B cell (primary cell): ENCODE measurements around the gene RELCH. TPM values are rescaled to one million over a fixed set of nuclear protein-coding genes. Genes with fewer than 3 reads are reported as not detected.

Experiments used
- ATAC-seq: fragments of 200-7000 bp; cut with Tn5 transposase; one replicate; pipeline ENCODE4 v1.10.0; 2021; ENCODE audit warnings: low read depth, mild to moderate bottlenecking, moderate number of reproducible peaks, moderate library complexity
- CTCF ChIA-PET: fragments of 350-600 bp; sonication (Branson Sonifier 250); formaldehyde crosslinking; loops from one replicate; lab custom pipeline; 2021; ENCODE audit warnings: antibody characterized with exemption, inconsistent platforms; lab: Charles Lee
- POLR2A ChIA-PET: fragments of 350-600 bp; sonication (Branson Sonifier 250); formaldehyde crosslinking; loops from one replicate; lab custom pipeline; 2021; ENCODE audit warnings: antibody characterized with exemption; lab: Charles Lee
- DNase-seq: peaks from one replicate; pipeline ENCODE4 v3.0.0; 2013
- H2AFZ ChIP-seq: 2 replicates; pipeline ENCODE4 v1.6.1; 2012; ENCODE audit warnings: mild to moderate bottlenecking, low read depth, low read length; ENCODE audit not compliant: insufficient read depth, poor library complexity, severe bottlenecking
- H3K27ac ChIP-seq, 2 donors: 1 replicate in 1 of 2; 2 replicates in 1 of 2; pipeline ENCODE4 v1.5.1; 2012 to 2013; ENCODE audit warnings: low read length in 2 of 2, mild to moderate bottlenecking in 2 of 2, moderate library complexity in 1 of 2
- H3K27me3 ChIP-seq, 4 experiments: fragments of 200-600 bp in 1 of 4; sonication (generic) in 1 of 4; replicated peaks in 1 of 4; 1 replicate in 2 of 4; 2 replicates in 2 of 4; pipeline versions ENCODE4 v1.6.1 to v1.7.0; 2013 to 2016; ENCODE audit warnings: low read length in 3 of 4, mild to moderate bottlenecking in 2 of 4, mixed read lengths in 1 of 4, moderate library complexity in 1 of 4; ENCODE audit not compliant: insufficient read depth in 4 of 4, control insufficient read depth in 3 of 4; ENCODE audit errors: control extremely low read depth in 1 of 4
- H3K36me3 ChIP-seq, 2 experiments: replicated peaks in 1 of 2; 1 replicate in 1 of 2; 2 replicates in 1 of 2; pipeline versions ENCODE4 v1.6.1 to v1.7.1; 2013; ENCODE audit warnings: low read length in 1 of 2; ENCODE audit not compliant: insufficient read depth in 2 of 2, control insufficient read depth in 1 of 2; ENCODE audit errors: control extremely low read depth in 1 of 2, extremely low read depth in 1 of 2
- H3K4me1 ChIP-seq, 2 donors: fragments of 200-600 bp in 1 of 2; sonication (generic) in 1 of 2; 1 replicate in 1 of 2; 2 replicates in 1 of 2; pipeline versions ENCODE4 v1.5.1 to v1.6.1; 2013 to 2017; ENCODE audit warnings: low read length in 2 of 2; ENCODE audit not compliant: control insufficient read depth in 2 of 2, insufficient read depth in 2 of 2
- H3K4me2 ChIP-seq: replicated peaks from 2 replicates; pipeline ENCODE3; 2012; ENCODE audit warnings: mild to moderate bottlenecking, low read depth, low read length; ENCODE audit not compliant: poor library complexity, severe bottlenecking
- H3K4me3 ChIP-seq, 5 experiments: fragments of 200-600 bp in 1 of 5; sonication (generic) in 1 of 5; 1 replicate in 3 of 5; 2 replicates in 2 of 5; pipeline versions ENCODE4 v1.5.1 to v1.7.0; 2011 to 2016; ENCODE audit warnings: low read length in 4 of 5, mild to moderate bottlenecking in 4 of 5, low read depth in 2 of 5, control low read depth in 1 of 5, moderate library complexity in 1 of 5; ENCODE audit not compliant: insufficient read depth in 1 of 5; ENCODE audit errors: control extremely low read depth in 1 of 5, extremely low read depth in 1 of 5
- H3K79me2 ChIP-seq: fragments of 200-600 bp; sonication (generic); one replicate; pipeline ENCODE4 v1.6.0; 2016; ENCODE audit warnings: low read length; ENCODE audit not compliant: control insufficient read depth, insufficient read depth
- H3K9ac ChIP-seq: fragments of 200-600 bp; sonication (generic); 2 replicates; pipeline ENCODE4 v1.6.1; 2017; ENCODE audit warnings: mild to moderate bottlenecking, low read length, moderate library complexity
- H3K9me3 ChIP-seq, 3 donors: one replicate each; pipeline versions ENCODE4 v1.6.1 to v1.7.1; 2013; ENCODE audit warnings: low read length in 2 of 3; ENCODE audit not compliant: control insufficient read depth in 2 of 3, insufficient read depth in 1 of 3; ENCODE audit errors: control extremely low read depth in 1 of 3
- H4K20me1 ChIP-seq: 2 replicates; pipeline ENCODE4 v1.6.0; 2012; ENCODE audit warnings: mild to moderate bottlenecking, low read length; ENCODE audit not compliant: insufficient read depth, control insufficient read depth, poor library complexity, severe bottlenecking
- H3K27ac Mint-ChIP-seq: one replicate; pipeline ENCODE4 v1.8.0; 2021; ENCODE audit warnings: mixed read lengths
- H3K27me3 Mint-ChIP-seq: one replicate; pipeline ENCODE4 v1.8.0; 2021; ENCODE audit warnings: mixed read lengths
- H3K4me1 Mint-ChIP-seq: one replicate; pipeline ENCODE4 v1.8.0; 2021; ENCODE audit warnings: mixed read lengths
- H3K4me3 Mint-ChIP-seq: one replicate; pipeline ENCODE4 v1.8.0; 2021; ENCODE audit warnings: mixed read lengths
- H3K9me3 Mint-ChIP-seq: one replicate; pipeline ENCODE4 v1.8.0; 2022; ENCODE audit warnings: mixed read lengths; ENCODE audit not compliant: insufficient read depth
- CTCF ChIP-seq: fragments of 200-600 bp; IDR thresholded peaks from one replicate; pipeline ENCODE4 v1.8.0; 2022; ENCODE audit warnings: antibody characterized with exemption, mild to moderate bottlenecking
- EZH2 ChIP-seq: IDR thresholded peaks from 2 replicates; pipeline ENCODE4 v1.6.1; 2012; ENCODE audit warnings: borderline replicate concordance, low read depth, mild to moderate bottlenecking, moderate library complexity, low read length; ENCODE audit not compliant: insufficient read depth, poor library complexity, severe bottlenecking
- WGBS: methylation state at CpG from one replicate; pipeline ENCODE4 v1.1.5; 2013; ENCODE audit warnings: missing lambda C conversion rate; ENCODE audit not compliant: insufficient coverage; 5-methylcytosine and 5-hydroxymethylcytosine counted together
- intact Hi-C: fragments of 100-400 bp; cut with micrococcal nuclease; formaldehyde crosslinking; loops from one replicate; pipeline ENCODE4 v1.10.0; 2022
- polyA plus RNA-seq: library from polyadenylated mRNA; depleted of rRNA; stranded (reverse); fragments of >200 nt; gene quantifications from 2 replicates; pipeline ENCODE4 v1.2.3, GENCODE V29; 2012
- total RNA-seq, 2 donors: library from RNA; stranded (reverse); fragments of 120-200 nt in 1 of 2; gene quantifications; 1 replicate in 1 of 2; 2 replicates in 1 of 2; pipeline versions ENCODE4 v1.2.3 to v1.2.4, GENCODE V29; 2013 to 2022

The RELCH gene
- total and polyA plus RNA-seq, 2 donors (not counting 1 experiment from before 2014, with no cell fraction given): 17.6 to 77.9 TPM

GRCh38 chr18:62144338-62144737, 42.7 kb upstream of the RELCH start:
- H3K36me3 ChIP-seq: peaks cover 7 to 14% of the 10 kb centered on the region in 2 experiments
- intact Hi-C loops: no loop called here
- no peak overlapping the region for H3K9ac ChIP-seq
- CTCF ChIA-PET: interaction anchor here (0.6 to 1.3 kb wide), 3 partner anchors 12 to 105 kb away, joined by 3 to 4 read pairs (median 3); no protein-coding TSS in a partner anchor
- DNase-seq (no peak), ATAC-seq (no peak)
- Mint-ChIP-seq H3K4me3 (no peak overlapping the region), H3K4me1 (no peaks in the 10 kb centered on the region), H3K27me3 (no peaks in the 10 kb centered on the region), H3K27ac (no peak overlapping the region), H3K9me3 (no peaks in the 10 kb centered on the region)
- no peaks in the 10 kb centered on the region for H3K9me3 ChIP-seq
- no peak overlapping the region for H3K27ac ChIP-seq
- H3K79me2 ChIP-seq: no peaks in the 10 kb centered on the region
- no peak overlapping the region for H3K4me3 ChIP-seq
- H2AFZ ChIP-seq: no peak overlapping the region
- POLR2A ChIA-PET: no interaction called here
- H3K4me2 ChIP-seq: no peak overlapping the region
- no peaks in the 10 kb centered on the region for H3K27me3 ChIP-seq
- WGBS: 92% methylated on average over 2 of the region's 2 CpGs
- H4K20me1 ChIP-seq: no peaks in the 10 kb centered on the region
- H3K4me1 ChIP-seq: no peaks in the 10 kb centered on the region
- TF ChIP-seq EZH2: no peak
- no peak for TF ChIP-seq CTCF

DNA sequence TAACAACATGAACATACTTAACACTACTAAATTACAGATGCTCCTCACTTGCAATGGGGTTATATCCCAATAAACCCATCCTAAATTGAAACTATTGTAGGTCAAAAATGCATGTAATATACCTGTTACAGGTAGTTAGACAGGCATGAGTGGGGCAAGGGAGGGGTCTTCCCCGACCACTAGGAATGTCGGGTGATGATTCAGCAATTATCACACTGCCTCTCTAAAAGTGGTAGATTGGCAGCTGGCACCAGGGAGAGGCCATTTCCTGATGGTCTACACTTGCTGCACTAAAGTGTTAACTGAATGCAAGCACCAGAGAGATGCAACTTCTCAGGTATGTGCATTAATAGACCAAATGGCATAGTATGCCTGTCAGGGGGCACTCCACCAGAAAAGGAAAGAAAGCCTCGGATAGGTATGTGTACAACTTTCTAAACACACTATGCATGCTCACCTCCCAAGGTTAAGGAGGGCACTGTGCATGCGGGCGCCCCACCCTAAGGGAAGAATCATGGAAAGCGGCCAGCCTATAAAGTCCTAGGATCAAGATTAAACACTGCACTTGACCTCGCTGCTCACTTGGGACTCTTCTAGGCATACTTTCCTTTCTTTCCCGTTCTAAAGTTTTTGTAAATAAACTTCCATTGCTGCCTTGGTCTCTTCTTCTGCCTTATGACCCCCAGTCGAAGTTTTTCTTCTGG, 35.8 kb upstream of the RELCH start:
- TF ChIP-seq EZH2: no peak
- TF ChIP-seq CTCF: no peak
- ATAC-seq: no peak

More for the DNA sequence above, 35.8 kb upstream of the RELCH start:
- Mint-ChIP-seq H3K27ac (no peak overlapping the region), H3K27me3 (no peaks in the 10 kb centered on the region), H3K4me1 (no peaks in the 10 kb centered on the region), H3K4me3 (no peak overlapping the region), H3K9me3 (no peaks in the 10 kb centered on the region)
- intact Hi-C loops: no loop called here
- Histone ChIP-seq H3K36me3 (peaks cover 2 to 9% of the 10 kb centered on the region in 2 experiments), H3K27me3 (no peaks in the 10 kb centered on the region), H4K20me1 (no peaks in the 10 kb centered on the region), H2AFZ (no peak overlapping the region), H3K9me3 (no peaks in the 10 kb centered on the region), H3K4me3 (no peak overlapping the region), H3K79me2 (no peaks in the 10 kb centered on the region), H3K4me2 (no peak overlapping the region), H3K9ac (no peak overlapping the region), H3K27ac (no peak overlapping the region), H3K4me1 (no peaks in the 10 kb centered on the region)
- POLR2A ChIA-PET: no interaction called here
- CTCF ChIA-PET: no interaction called here
- no peak for DNase-seq
- 100% methylated on average over 6 of the region's 9 CpGs for WGBS
